22Rv1 (cell line): ENCODE measurements around the gene SUSD4.

Source experiments
- H3K27ac ChIP-seq: fragments of 450-650 bp; 2 replicates; pipeline ENCODE4 v1.5.1; 2017
- CTCF ChIP-seq: fragments of 450-650 bp; IDR thresholded peaks from 2 replicates; pipeline ENCODE4 v1.5.1; 2017; ENCODE audit warnings: mild to moderate bottlenecking
- ZFX ChIP-seq: fragments of 450-650 bp; IDR thresholded peaks from 2 replicates; pipeline ENCODE4 v1.6.1; 2017; ENCODE audit warnings: antibody characterized with exemption, borderline replicate concordance

Gene SUSD4

DNA sequence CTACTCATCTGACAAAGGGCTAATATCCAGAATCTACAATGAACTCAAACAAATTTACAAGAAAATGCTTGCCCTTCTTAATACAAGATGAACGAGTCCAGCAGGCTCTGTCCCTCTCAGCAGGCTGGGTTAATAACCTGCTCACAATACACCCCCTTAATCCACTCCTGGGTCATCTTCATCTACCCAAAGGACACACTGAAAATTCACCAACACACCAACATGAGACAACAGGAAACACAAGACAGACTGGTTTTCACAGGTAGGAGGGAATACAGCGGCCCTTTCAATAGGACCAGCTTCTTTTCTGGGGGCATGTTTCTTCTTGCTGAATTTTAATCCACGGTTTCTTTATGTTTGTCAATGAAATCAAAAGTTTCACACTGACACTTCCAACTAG lies 44.6 kb downstream of the SUSD4 start:
- no peak overlapping the region for H3K27ac ChIP-seq
- no peak for TF ChIP-seq CTCF
- no peak for TF ChIP-seq ZFX

GRCh38 chr1:223316082-223316481 lies 47.9 kb downstream of the SUSD4 start:
- TF ChIP-seq CTCF = no peak
- no peak for TF ChIP-seq ZFX

DNA sequence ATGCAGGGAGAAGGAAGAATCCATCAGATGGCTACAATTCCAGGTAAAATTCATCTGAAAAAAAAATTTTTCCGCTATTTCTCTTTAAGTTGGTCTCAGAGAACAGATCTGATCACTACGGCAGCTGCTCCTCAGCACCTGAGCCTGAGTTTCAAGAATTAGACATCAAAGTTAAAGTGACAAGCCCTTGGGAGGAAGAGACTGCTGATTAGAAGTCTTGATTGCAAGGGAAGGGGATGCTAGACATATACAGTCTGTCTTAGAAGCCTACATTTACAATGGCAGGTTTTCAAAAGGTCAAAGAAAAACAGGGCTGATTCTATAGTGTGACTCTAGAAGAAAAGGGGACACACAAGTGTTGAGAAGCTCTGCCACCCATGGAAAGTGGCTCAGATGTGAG lies 48.3 kb downstream of the SUSD4 start:
- TF ChIP-seq ZFX (no peak), CTCF (no peak)
- no peak overlapping the region for H3K27ac ChIP-seq

More at GRCh38 chr1:223316082-223316481, 47.9 kb downstream of the SUSD4 start:
- H3K27ac ChIP-seq = no peak overlapping the region

DNA sequence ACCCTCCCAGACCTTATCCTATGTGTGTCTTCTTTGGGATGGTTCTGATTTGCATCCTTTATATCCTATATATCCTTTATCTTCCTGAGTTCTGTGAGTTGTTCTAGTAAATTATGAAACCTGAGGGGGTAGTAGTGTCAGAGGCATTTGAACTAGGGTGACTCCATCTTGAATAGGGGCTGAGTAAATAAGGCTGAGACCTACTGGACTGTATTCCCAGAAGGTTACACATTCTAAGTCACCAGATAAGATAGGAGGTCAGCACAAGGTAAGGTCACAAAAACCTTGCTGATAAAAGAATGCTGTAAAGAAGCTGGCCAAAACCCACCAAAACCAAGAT lies 50.6 kb downstream of the SUSD4 start:
- no peak overlapping the region for H3K27ac ChIP-seq
- TF ChIP-seq ZFX (no peak), CTCF (no peak)

DNA sequence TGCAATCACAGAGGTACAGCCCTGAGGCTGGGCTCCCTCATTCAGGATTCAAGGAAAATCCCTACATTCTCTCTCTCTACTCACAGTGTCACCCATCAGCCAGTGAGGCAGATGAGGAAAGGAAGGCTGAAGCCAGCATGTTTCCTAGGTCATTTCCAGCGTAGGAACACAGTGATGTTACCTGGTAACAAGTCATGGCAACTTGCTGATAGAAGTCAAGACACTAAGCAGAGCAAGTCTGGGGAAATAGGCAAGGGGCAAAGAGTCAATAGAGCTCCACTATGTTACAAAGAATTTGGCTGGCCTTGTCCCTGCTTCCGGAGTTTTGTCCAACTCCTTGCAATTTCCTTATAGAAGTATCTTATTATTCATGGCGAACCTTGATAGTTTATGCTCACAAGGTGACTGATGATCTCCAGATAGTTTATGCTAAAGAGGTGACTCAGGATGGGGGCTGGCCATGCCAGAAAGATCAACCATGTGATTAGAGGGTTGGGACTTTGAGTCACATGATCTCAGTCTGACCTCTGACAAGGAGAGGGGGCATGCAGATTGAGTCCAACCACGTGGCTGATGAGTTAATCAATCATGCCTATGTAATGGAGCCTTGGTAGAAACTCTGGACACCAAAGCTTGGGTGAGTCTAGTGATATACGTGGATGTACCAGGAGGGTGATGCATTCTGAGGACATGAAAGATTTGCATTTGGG lies 51.1 kb downstream of the SUSD4 start:
- no peak overlapping the region for H3K27ac ChIP-seq
- TF ChIP-seq CTCF = no peak
- TF ChIP-seq ZFX = no peak

DNA sequence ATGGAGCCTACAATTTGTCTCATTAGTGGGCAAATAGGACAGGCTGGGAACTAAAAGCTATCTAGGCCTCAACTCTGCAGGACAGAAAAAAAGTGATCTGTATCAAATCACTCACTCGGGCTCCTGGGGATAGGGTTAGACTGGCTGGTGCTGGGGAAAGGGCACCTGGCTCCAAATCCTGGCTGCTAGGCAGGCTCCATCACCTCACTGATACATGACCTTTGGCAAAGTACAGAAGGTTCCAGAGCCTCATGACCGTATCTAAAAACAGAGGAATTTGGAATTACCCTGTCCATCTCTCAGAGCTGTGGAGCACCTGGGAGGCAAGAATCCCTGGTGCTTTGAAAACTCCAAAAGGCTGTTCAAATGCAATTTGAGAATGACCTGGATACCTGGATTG lies 51.7 kb downstream of the SUSD4 start:
- H3K27ac ChIP-seq = no peak overlapping the region
- no peak for TF ChIP-seq CTCF
- no peak for TF ChIP-seq ZFX

GRCh38 chr1:223311826-223312225 lies 52.1 kb downstream of the SUSD4 start:
- no peak overlapping the region for H3K27ac ChIP-seq
- no peak for TF ChIP-seq CTCF
- TF ChIP-seq ZFX = no peak
